GM12878 (cell line): ENCODE results near the gene YPEL2. TPM values are rescaled to one million over a fixed set of nuclear protein-coding genes. Genes with fewer than 3 reads are reported as not detected.

Experiments used
- ASH2L ChIP-seq: fragments of 300-600, 200-600 bp; sonication (generic); IDR thresholded peaks from 2 replicates; pipeline ENCODE4 v1.6.1; 2017; ENCODE audit warnings: low read depth, mild to moderate bottlenecking, borderline replicate concordance
- BCL11A ChIP-seq: IDR thresholded peaks from 2 replicates; pipeline ENCODE4 v1.6.1; 2011; ENCODE audit warnings: low read depth, low read length
- BMI1 ChIP-seq: fragments of 450-650 bp; IDR thresholded peaks from 2 replicates; pipeline ENCODE4 v1.6.1; 2016; ENCODE audit warnings: mild to moderate bottlenecking, moderate library complexity, borderline replicate concordance
- CUX1 ChIP-seq: IDR thresholded peaks from 2 replicates; pipeline ENCODE4 v1.6.1; 2012; ENCODE audit warnings: improper control_type of control experiment, low read depth, low read length; ENCODE audit not compliant: insufficient replicate concordance
- DPF2 ChIP-seq: fragments of 450-650 bp; IDR thresholded peaks from 2 replicates; pipeline ENCODE4 v1.6.1; 2017; ENCODE audit warnings: mild to moderate bottlenecking
- FOS ChIP-seq: IDR thresholded peaks from 3 replicates; pipeline ENCODE4 v1.6.1; 2011; ENCODE audit warnings: borderline replicate concordance; ENCODE audit not compliant: insufficient read length; ENCODE audit errors: extremely low read depth
- FOXK2 ChIP-seq: fragments of 450-650 bp; IDR thresholded peaks from 2 replicates; pipeline ENCODE4 v1.6.1; 2017; ENCODE audit warnings: mild to moderate bottlenecking, moderate library complexity
- FOXM1 ChIP-seq: IDR thresholded peaks from 2 replicates; pipeline ENCODE4 v1.6.1; 2012; ENCODE audit warnings: low read depth, mild to moderate bottlenecking, inconsistent platforms, low read length, moderate library complexity
- GABPA ChIP-seq: IDR thresholded peaks from 2 replicates; pipeline ENCODE4 v1.6.1; 2014; ENCODE audit warnings: antibody characterized with exemption, low read depth, mild to moderate bottlenecking, inconsistent platforms
- HDAC2 ChIP-seq: fragments of 200-600 bp; sonication (generic); IDR thresholded peaks from 2 replicates; pipeline ENCODE4 v1.6.1; 2017
- IKZF2 ChIP-seq, 2 experiments: fragments of 450-650 bp; IDR thresholded peaks; 2 replicates each; pipeline ENCODE4 v1.6.1; 2017; ENCODE audit warnings: mild to moderate bottlenecking in 2 of 2, moderate library complexity in 2 of 2
- JUNB ChIP-seq: IDR thresholded peaks from 2 replicates; pipeline ENCODE4 v1.6.1; 2016; ENCODE audit warnings: antibody characterized with exemption, mild to moderate bottlenecking
- LARP7 ChIP-seq: fragments of 450-650 bp; IDR thresholded peaks from 2 replicates; pipeline ENCODE4 v1.6.1; 2017; ENCODE audit warnings: mild to moderate bottlenecking
- NFIC ChIP-seq: IDR thresholded peaks from 2 replicates; pipeline ENCODE4 v1.6.1; 2012; ENCODE audit warnings: low read depth, mild to moderate bottlenecking, inconsistent platforms, low read length, moderate library complexity
- NR2C1 ChIP-seq: fragments of 450-650 bp; IDR thresholded peaks from 2 replicates; pipeline ENCODE4 v1.6.1; 2017; ENCODE audit warnings: antibody characterized with exemption, mild to moderate bottlenecking, moderate library complexity
- PAX5 ChIP-seq: IDR thresholded peaks from 2 replicates; pipeline ENCODE4 v1.6.1; 2011; ENCODE audit warnings: low read depth, low read length, borderline replicate concordance
- SREBF2 ChIP-seq: IDR thresholded peaks from 2 replicates; pipeline ENCODE4 v1.6.1; 2012; ENCODE audit warnings: mild to moderate bottlenecking, low read length
- TAF1 ChIP-seq: IDR thresholded peaks from 2 replicates; pipeline ENCODE4 v1.6.1; 2011; ENCODE audit warnings: mild to moderate bottlenecking, low read depth, low read length, borderline replicate concordance
- TARDBP ChIP-seq: IDR thresholded peaks from 2 replicates; pipeline ENCODE4 v1.6.1; 2016; ENCODE audit warnings: borderline replicate concordance
- USF1 ChIP-seq: IDR thresholded peaks from 2 replicates; pipeline ENCODE4 v1.6.1; 2011; ENCODE audit warnings: borderline replicate concordance, low read depth, mild to moderate bottlenecking, moderate library complexity, mixed read lengths, low read length; ENCODE audit not compliant: insufficient read depth; ENCODE audit errors: extremely low read length
- YY1 ChIP-seq: IDR thresholded peaks from 2 replicates; pipeline ENCODE4 v1.6.1; 2011; ENCODE audit warnings: low read depth, mild to moderate bottlenecking, low read length
- ZNF207 ChIP-seq: fragments of 450-650 bp; IDR thresholded peaks from 2 replicates; pipeline ENCODE4 v1.6.1; 2014; ENCODE audit warnings: antibody characterized with exemption, mild to moderate bottlenecking, borderline replicate concordance
- ZNF687 ChIP-seq: fragments of 450-650 bp; IDR thresholded peaks from 2 replicates; pipeline ENCODE4 v1.6.1; 2017; ENCODE audit warnings: mild to moderate bottlenecking, moderate library complexity
- polyA plus RNA-seq, 11 experiments: library from polyadenylated mRNA; depleted of rRNA in 4 of 11; unstranded in 6 of 11; stranded (reverse) in 5 of 11; fragments of >200 nt; fragmentation: Nextera tagmentation in 4 of 11; fragmentation: Illumina TruSeq in 1 of 11; extraction: Ambion mirVana in 4 of 11; extraction: Trizol in 1 of 11; gene quantifications; 1 replicate in 1 of 11; 2 replicates in 10 of 11; pipeline versions ENCODE4 v1.2.1 to v1.2.3, GENCODE V29; 2011 to 2016; ENCODE audit warnings: inconsistent platforms in 2 of 11, missing spikeins in 2 of 11, low read depth in 1 of 11
- total RNA-seq, 4 experiments: library from RNA; depleted of rRNA in 3 of 4; stranded (reverse); fragments of >200 nt in 3 of 4; fragmentation: Illumina TruSeq in 1 of 4; extraction: Trizol in 1 of 4; gene quantifications; 2 replicates each; pipeline versions ENCODE4 v1.2.1 to v1.2.3, GENCODE V29; 2013 to 2021

Gene YPEL2
- total and polyA plus RNA-seq, 10 of the 15 experiments (the other 5 are each of a cell fraction or from before 2014, with no cell fraction given) = 0.11 to 8.1 (median 0.48) TPM

GRCh38 chr17:59372138-59372751 is 40.8 kb downstream of the YPEL2 start (continued):
- TF ChIP-seq ASH2L (no peak), ZNF207 (no peak), GABPA (no peak), FOXK2 (peak; percentile 53; the same call in 1 of the 2 replicates), SREBF2 (no peak), BMI1 (peak; percentile 32; the same call in 1 of the 2 replicates), JUNB (peak; percentile 21; the same call in 1 of the 2 replicates), HDAC2 (no peak), FOS (no peak), ZNF687 (peak; percentile 62; the same call in 1 of the 2 replicates), FOXM1 (peak; percentile 24; the same call in 1 of the 2 replicates), TAF1 (no peak), IKZF2 (IDR thresholded peaks at IDR 0.05) (peak; percentile 98 to 99), NR2C1 (no peak), NFIC (peak; percentile 61), YY1 (no peak), LARP7 (no peak), CUX1 (no peak), BCL11A (peak; percentile 49; the same call in 1 of the 2 replicates), DPF2 (peak; percentile 84), PAX5 (no peak), TARDBP (no peak), USF1 (no peak)
